NCI-H2196 treated with DMSO at 0.1 percent for 48 hours (cell line): ENCODE measurements around the gene PPP1R16B.

ENCODE experiments used
- DNase-seq: peaks from one replicate; lab custom pipeline; 2025; ENCODE audit not compliant: unreplicated experiment; lab: John Stamatoyannopoulos, UW

Gene PPP1R16B

DNA sequence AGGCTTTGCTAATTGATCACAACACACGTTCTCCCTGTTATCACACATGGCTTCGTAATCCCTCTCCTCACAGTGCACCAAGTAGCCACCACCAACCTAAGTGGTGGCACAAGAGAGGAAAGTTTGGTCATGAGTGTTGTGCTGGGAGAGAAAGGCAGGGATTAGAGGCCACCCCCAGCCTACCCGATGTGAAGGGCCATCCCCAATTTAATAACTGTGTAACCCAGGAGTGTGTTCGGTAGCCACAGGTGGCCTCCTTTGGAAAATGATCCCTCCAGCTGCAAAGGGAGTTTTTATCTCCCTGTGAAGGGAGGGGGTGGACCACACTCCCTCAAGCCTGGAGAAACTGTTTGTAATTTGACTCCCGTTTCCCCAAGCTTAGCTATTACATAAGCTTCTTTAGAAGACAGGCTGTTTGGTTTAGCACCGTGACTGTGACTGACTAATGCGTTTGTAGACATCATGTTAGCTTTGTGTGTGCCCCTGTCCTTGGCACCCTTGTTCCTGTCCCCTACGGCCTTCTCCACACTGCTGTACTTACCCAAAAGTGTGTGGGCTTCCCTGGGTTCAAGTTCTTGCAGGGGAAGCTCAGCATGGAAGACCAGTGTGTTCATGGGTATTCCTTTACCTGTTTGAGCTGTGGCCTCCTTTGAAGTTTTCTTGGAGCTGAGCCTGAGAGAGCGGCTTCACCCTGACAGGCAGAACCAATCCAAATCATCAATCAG is 20.6 kb downstream of the PPP1R16B start:
- DNase-seq = peak; percentile 67

DNA sequence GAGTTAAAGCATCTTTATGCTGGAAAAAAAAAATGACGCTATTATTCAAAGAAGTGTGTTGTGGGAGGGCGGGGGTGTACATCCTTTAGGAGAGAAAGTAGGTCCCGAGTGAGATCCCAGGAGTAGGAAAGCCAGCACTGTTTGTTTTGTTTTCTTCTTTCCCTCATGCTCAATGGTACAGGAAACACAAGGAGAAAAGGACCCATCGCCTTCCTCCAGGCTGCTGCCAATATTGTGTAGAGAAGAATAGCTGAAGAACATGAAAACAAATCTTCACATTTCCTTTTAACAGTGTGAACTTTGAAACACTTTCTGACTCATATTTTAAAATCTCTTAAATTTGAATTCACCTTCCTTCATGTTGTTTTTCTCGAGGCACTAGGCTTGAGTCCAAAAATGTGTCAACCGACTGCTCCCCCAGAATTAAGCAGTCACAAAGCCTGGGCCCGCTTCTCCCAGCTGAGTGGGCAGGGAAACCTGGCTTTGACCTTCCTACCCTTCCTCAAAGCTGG is 22.3 kb downstream of the PPP1R16B start:
- no peak for DNase-seq

DNA sequence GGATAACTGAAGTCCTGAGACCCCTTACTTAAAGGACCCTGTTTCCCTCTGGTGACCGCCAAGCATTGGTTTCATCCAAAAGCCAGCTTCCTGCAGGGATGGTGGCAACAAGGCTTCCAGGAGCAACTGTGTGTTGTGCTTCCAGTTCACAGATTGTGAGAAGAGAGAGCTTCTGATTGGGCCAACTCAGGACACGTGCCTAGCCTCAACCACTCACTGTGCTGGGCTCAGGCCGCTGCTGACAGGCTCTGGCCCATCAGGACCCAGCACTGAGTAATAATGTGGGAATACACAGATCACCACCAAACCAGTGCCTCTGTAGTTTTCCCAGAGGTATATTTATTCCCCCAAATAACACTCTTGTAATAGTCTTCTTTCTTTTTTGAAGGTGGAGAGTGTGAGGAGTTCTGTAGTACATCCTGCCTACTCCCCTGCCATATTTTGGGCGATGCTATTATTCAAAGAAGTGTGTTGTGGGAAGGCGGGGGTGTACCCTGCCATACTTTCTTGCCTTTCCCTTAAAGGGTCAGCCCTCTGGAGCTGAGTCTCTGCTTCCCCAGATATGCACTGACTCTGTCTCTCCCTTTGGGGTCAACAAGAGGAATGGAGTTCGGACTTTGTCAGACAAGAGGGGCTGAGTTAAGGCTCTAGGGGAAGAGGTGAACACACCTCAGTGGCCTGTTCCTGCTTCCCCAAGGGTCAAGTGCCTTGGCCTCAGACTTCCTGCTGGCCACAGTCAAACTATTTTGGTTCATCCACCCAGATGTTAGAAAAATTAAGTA is 23.2 kb downstream of the PPP1R16B start:
- DNase-seq = no peak

DNA sequence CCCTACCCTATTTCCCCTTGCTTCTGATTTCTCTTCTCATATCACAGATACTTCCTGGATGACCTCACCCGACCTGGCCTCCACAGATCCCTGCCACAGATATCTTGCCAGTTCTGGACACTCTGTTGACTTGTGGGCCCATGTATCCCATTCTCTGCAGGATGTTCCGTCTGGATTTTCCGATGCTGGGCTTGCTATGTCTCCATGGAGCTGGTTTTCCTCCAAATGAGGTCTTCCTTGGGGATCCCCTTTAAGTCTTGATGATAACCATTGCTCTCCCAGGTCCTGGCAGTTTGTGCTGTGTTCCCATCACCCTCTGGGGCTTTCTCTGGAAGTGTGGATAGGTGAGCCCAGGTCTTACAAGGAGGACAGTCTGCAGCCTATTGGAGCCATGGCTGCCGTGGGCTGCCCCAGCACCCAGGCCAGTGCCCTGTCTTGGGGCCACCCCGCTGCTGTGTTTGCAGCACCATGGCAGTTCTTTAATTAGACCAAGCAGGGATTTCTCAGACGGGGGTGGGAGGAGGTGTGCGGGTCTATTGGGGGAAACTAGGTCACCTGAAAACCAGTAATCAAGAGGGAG is 23.9 kb downstream of the PPP1R16B start:
- DNase-seq = no peak

DNA sequence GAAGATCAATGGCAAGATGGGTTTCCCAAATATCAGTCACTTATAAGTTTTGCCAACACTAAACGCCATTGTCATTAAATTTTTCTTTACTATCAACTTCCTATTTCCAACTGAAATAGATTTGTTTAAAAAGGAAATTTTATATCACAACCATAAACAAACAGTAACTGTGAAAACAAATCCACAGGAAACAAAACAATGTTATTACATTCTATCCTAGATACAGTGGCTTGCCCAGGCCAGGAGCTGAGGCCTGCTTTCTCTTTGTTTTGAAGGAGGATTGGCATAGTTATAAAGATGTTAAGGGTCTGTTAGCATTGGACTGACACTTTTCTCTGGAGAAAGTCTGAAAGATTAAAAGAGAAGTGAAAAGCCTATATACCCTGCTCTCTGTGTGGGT is 24.9 kb downstream of the PPP1R16B start:
- no peak for DNase-seq

DNA sequence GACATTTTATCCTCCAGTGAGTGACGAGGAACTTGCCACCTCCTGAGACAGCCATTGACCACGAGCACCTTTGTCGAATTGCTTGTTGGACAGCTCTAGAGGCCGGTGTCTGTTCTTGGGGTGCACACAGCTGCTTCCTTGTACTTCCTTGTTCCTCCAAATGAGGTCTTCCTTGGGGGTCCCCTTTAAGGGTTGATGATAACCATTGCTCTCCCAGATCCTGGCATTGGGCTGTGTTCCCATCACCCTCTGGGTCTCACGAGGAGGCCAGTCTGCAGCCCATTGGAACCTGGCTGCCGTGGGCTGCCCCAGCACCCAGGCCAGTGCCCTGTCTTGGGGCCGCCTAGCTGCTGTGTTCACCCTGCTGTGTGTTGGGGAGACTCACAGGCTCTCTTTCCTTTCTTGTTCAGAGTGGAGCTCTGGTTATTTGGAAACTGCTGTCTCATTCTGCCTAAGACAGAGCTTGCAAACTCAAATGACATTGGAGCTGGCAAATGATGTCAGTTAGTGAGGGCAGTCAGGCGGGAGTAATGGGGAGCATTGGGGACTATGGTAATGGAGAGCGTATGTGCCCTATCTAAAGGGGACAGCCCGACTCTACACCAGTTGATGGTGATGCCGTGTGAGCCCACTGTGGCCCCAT is 25.7 kb downstream of the PPP1R16B start:
- DNase-seq = no peak

DNA sequence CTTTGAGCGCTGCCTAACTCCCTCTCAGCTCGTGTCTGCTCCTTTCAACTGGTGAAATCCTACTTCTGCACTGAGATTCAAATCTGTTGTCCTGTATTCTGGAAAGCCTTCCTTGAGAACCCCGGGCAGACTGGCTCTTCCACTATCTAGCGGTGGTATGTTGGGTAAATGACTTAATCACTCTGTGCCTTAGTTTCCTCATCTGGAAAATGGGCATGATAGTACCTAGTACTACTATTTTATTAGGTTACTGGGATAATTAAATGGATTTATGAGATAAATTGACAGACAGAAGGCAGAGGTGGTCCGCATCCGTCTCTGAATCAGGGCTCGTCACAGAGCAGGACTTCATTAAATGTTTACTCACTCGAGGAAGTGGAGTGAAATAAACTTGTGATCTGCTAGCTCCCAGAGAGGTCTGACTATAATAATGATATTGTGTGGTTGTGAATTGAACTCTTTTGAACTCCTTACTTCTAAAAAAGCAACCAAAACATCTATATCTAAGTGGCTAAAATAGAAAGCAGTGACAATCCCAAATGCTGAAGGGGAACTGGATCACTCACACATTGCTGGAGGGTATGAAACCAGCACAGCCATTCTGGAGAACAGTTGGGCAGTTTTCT is 26.6 kb downstream of the PPP1R16B start:
- no peak for DNase-seq

DNA sequence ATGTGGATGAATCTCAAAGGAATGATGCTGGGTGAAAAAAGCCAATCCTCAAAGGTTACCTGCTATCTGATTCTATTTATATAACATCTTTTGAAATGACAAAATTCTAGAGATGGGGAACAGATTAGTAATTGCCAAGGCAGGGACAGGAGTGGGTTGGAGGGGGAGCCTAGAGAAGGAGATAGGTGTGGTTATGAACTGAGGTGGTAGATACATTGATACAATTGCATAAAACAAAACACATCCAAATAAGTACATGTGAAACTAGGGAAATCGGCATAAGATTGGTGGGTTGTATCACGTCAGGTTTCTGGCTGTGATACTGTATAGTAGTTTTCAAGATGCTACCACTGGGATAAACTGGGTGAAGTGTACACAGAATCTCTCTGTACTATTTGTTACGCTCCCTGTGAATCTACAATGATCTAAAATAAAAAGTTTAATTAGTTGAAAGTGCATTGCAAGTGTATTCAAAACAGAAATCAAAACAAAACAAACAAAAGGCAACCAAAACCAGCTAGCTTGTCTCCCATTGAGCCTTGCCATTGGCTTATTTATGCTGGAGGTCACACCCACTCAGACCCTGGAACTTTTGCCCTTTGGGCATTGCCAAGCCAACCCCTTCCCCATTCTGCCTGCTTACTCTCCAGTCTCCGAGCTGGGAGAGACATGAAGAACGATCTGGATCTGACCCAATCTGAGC is 27.8 kb downstream of the PPP1R16B start:
- DNase-seq = no peak

DNA sequence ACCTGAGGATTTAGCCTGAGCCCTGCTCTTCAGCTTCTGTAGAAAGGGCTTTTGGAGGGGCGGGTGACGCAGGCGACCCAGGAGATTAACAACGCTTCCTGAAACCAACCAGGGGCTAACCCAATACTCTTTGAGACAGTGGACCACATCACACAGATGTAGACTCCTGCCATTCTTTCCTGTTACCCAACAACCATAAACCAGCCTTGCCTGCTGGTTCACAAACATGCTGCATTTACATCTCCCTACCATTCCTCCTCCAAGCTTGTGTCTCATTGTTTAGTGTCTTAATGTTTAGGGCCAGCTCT is 28.3 kb downstream of the PPP1R16B start:
- DNase-seq = no peak

DNA sequence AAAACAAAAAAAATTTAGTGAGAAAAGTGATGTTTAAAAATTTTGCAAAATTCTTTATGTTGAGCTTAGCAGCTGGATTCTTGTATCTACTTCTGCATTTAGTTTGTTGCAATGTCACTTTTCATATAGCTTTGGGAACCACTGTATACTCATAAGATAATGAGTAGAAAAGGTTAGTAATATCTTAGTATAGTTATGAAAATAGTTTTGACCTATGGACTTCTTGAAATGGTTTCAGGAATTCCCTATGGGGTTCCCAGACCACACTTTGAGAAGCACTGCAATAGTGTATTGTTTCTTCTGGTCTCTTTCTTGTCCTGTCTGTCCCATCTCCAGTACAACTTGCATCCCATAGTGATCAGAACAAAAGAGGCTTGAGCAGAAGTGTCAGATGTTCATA is 29.4 kb downstream of the PPP1R16B start:
- DNase-seq = no peak

DNA sequence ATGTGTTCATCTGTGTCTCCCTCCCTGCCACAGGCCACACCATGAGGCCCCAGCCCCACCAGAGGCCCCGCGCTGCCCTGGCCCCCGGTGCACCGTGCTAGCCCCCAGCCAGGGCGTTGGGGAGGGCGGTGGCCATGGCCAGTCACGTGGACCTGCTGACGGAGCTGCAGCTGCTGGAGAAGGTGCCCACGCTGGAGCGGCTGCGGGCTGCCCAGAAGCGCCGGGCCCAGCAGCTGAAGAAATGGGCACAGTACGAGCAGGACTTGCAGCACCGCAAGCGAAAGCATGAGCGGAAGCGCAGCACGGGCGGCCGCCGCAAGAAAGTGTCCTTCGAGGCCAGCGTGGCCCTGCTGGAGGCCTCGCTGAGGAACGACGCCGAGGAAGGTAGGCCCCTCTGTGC is 30.3 kb downstream of the PPP1R16B start:
- no peak for DNase-seq

DNA sequence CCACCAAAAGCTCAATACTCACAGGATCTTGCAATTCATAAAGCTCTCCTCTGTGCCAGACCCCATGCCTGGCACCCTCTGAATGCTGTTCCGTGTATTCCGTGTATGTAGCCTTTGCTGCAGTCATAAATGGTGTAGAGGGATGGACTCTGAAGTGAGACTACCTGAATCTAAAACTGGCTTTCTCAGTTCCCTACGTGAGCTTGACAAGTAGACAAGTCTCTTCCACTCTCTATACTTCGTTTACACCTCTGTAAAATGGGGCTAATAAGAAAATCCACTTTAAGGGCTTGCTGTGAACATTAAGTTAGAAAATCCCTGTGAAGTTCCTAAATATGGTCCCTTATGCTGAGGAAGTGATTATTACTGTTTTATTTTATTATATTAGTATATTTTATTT is 31.5 kb downstream of the PPP1R16B start:
- DNase-seq = no peak

DNA sequence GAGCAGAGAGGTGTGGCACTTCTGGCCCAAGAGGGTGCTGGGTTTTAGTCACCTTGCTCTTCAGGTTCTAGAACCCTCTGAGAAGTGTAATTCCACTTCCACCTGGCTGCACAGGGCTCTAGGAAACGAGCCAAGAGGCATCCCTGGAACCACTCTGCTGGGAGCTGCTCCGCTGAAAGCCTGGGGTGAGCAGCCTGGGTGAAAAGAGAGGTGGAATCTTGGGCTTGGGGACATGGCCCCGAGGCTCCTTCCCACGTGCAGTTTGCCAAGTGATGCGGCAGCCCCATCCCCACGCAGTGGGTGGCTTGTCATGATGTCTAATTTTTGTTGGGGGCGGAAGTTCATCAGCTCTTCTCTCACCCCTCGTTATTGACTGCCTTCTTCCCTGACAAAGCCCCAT is 32.8 kb downstream of the PPP1R16B start:
- no peak for DNase-seq

DNA sequence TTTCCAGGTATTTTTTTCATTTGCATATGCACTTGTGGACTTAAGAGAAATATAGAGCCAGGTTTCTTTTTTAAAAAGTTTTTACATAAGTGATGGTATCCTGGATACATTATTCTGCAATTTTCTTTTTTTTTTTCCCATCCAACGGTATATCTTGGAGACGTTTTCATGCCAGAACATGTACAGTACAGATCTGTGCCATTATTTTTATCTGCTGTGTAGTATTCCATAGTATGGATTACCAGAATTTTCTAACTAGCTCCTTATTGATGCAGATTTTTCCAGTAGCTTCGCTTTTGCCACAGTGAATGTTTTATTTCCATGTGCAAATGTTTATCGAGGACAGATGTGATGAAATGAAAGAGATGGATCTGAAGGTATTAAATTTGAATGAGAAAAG is 34.1 kb downstream of the PPP1R16B start:
- DNase-seq = no peak

DNA sequence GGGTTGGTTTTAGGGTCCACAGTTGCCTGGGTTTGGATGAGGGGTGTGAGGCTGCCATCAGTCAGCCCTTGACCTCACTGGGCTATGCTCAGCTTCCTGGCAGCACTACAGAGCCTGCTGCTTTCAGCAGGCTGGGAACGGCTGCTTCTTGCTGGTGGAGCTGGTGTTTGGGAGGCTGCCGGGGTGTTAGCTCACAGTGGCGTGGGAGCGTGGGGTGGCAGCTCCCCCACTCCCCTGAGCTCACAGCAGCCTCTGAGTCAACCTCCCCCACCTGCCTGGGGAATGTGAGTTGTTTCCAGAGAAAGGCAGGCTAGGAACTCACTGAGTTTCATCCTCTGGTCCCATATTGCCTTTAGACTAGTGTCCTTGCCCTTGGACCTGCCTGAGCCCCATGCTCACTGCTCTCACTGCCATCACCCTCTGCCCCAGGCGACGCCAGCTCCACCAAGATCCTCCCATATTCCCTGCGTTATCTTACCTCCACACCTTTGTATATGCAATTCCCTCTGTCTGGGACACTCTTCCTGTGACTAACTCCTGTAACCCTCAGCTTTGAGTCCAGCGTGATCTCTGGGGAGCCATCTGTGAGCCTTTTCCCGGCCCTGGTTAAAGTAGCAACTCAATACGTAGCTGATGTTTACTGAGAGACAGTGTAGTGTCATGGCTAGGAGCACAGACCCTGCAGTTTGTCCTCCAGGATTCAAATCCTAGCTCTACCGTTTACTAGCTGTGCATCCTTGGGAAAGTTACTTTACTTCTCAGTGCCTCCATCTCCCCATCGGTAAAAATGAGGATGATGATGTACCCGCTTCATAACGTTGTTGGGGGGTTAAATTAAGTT is 34.8 kb downstream of the PPP1R16B start:
- no peak for DNase-seq

DNA sequence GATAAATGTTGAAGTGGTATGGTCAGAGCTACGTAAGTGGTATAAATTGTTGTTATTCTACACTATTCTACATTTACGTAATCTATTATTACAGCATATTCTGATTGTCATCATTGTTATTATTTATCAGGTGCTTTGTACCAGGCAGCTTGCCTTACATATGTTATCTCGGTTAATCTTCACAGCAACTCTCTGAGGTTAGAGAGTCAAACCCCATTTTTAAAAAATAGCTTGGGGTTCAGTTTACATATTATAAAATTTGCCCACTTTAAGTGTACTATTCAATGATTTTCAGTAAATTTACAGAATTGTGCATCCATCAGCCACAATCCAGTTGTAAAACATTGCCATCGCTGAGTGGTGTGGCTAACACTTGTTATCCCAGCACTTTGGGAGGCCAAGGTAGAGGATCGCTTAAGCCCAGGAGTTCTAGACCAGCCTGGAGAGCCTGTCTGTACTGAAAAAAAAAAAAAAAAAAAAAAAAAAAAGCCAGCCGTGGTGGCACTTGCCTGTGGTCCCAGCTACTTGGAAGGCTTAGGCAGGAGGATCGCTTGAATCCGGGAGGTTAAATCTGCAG is 35.5 kb downstream of the PPP1R16B start:
- DNase-seq = no peak

DNA sequence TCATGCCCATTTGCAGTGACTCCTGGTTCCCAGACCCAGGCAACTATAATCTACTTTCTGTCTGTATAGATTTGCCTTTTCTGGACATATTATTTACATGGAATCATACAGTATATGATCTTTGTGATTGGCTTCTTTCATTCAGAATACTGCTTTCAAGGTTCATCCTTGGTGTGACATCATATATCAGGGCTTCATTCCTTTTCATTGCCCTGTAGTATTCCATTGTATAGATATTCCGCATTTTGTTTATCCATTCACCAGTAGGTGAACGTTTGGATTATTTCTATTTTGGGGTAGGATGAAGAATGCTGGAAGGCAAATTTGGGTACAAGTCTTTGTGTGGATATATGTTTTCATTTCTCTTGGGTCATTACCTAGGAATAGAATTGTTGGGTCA is 36.1 kb downstream of the PPP1R16B start:
- no peak for DNase-seq

DNA sequence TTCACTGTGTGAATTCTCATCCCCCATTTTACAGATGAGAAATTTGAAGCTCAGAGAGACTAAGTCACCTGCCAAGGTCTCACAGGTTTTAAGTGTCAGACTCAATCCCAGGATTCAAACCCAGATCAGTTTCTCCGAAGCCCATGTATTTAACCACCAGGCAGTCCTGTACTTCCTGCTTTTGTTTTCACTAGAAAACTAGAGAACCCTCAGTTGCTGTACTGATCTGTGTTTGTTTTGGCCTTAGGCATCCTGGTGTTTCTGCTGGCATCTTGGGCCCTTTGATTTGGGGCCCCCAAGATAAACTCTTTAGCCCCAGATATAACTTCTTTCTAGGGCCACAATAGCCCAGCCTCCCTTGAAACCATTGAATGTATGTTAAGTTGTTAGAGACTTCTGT is 36.5 kb downstream of the PPP1R16B start:
- DNase-seq = no peak

DNA sequence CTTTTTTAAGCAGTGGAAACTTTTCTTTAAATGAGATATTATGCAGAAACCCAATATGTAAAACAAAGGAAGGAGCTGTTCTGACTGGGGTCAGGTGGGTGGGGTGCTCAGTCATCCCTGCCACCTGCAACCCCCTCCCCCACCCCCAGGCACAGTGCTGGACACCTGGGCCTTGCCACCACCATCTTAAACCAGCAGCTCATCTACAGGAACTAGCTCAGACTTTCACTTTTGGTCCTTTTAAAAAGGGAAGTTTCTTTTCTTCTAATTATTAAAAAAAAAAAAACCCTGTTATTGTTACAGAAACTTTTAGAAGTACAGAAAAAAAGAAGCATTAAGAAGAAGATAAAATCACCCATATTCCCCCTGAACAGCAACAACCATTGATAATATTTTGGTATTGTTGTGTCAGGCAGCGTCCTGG is 37.1 kb downstream of the PPP1R16B start:
- no peak for DNase-seq
